ENCODE measurements around the gene MYLK4.

MYLK4 gene

GRCh38 chr6:2693231-2693630 is 57.5 kb downstream of the MYLK4 start:
- no peak for DNase-seq

- DNase-seq: no peak
Measured at GRCh38 chr6:2688401-2689064, 62.2 kb downstream of the MYLK4 start.

- no peak for DNase-seq
Measured at GRCh38 chr6:2687456-2687855, 63.3 kb downstream of the MYLK4 start.

- DNase-seq: no peak
Measured at GRCh38 chr6:2686515-2686914, 64.2 kb downstream of the MYLK4 start.

- no peak for DNase-seq
Measured at GRCh38 chr6:2684766-2685754, 65.7 kb downstream of the MYLK4 start.

- DNase-seq: no peak
Measured at GRCh38 chr6:2684103-2684749, 66.5 kb downstream of the MYLK4 start.

GRCh38 chr6:2680264-2680922 is 70.3 kb downstream of the MYLK4 start:
- DNase-seq: no peak

- DNase-seq: no peak
Measured at GRCh38 chr6:2677080-2677593, 73.6 kb downstream of the MYLK4 start.

GRCh38 chr6:2676048-2676447 is 74.7 kb downstream of the MYLK4 start:
- DNase-seq: no peak

GRCh38 chr6:2674857-2675256 is 75.9 kb downstream of the MYLK4 start:
- DNase-seq: no peak

- DNase-seq: no peak
Measured at GRCh38 chr6:2669067-2669700, 81.5 kb downstream of the MYLK4 start.

- no peak for DNase-seq
Measured at GRCh38 chr6:2667617-2668016, 83.1 kb downstream of the MYLK4 start.

- no peak for DNase-seq
Measured at GRCh38 chr6:2666906-2667575, 83.7 kb downstream of the MYLK4 start.

GRCh38 chr6:2665146-2666070 is 85.3 kb downstream of the MYLK4 start:
- DNase-seq: no peak

- peak in 1 of 2 donors; percentile 5 for DNase-seq
Measured at GRCh38 chr6:2663123-2663522, 87.6 kb downstream of the MYLK4 start.

GRCh38 chr6:2661651-2662050 is 89.1 kb downstream of the MYLK4 start:
- no peak for DNase-seq

- no peak for DNase-seq
Measured at GRCh38 chr6:2659882-2660281, 90.8 kb downstream of the MYLK4 start.

- no peak for DNase-seq
Measured at GRCh38 chr6:2659381-2659780, 91.3 kb downstream of the MYLK4 start.

GRCh38 chr6:2658788-2659187 is 91.9 kb downstream of the MYLK4 start:
- no peak for DNase-seq

- DNase-seq: no peak
Measured at GRCh38 chr6:2656460-2657079, 94.2 kb downstream of the MYLK4 start.
